GM19240 (cell line): ENCODE data around the gene DACT2.
"Not testable (repeated sequence)": the region's sequence is repeated elsewhere in the genome, so short reads cannot be mapped to it uniquely, and the experiment has no call there.

Source experiments
- DNase-seq: peaks from one replicate; pipeline ENCODE4 v3.0.0; 2011; ENCODE audit warnings: low spot score; ENCODE audit not compliant: insufficient read length

Gene DACT2

GRCh38 chr6:168302534-168302933, 17.0 kb downstream of the DACT2 start:
- no peak for DNase-seq

GRCh38 chr6:168301648-168302398, 17.8 kb downstream of the DACT2 start:
- no peak for DNase-seq

GRCh38 chr6:168300975-168301647, 18.5 kb downstream of the DACT2 start:
- DNase-seq: no peak

- no peak for DNase-seq
Observed at GRCh38 chr6:168299541-168300511, 19.8 kb downstream of the DACT2 start.

GRCh38 chr6:168297643-168298042, 21.9 kb downstream of the DACT2 start:
- DNase-seq: no peak

GRCh38 chr6:168294901-168295300, 24.7 kb downstream of the DACT2 start:
- no peak for DNase-seq

GRCh38 chr6:168293636-168294530, 25.7 kb downstream of the DACT2 start:
- DNase-seq: no peak

- DNase-seq: no peak
Observed at GRCh38 chr6:168292826-168293225, 26.8 kb downstream of the DACT2 start.

- DNase-seq: no peak
Observed at GRCh38 chr6:168291450-168291849, 28.1 kb downstream of the DACT2 start.

- DNase-seq: no peak
Observed at GRCh38 chr6:168290095-168290494, 29.5 kb downstream of the DACT2 start.

- no peak for DNase-seq
Observed at GRCh38 chr6:168289571-168289962, 30.0 kb downstream of the DACT2 start.

- DNase-seq: no peak
Observed at GRCh38 chr6:168288781-168289570, 30.6 kb downstream of the DACT2 start.

GRCh38 chr6:168287460-168287859, 32.1 kb downstream of the DACT2 start:
- DNase-seq: not testable (repeated sequence)

GRCh38 chr6:168286771-168287446, 32.7 kb downstream of the DACT2 start:
- DNase-seq: not testable (repeated sequence)

- DNase-seq: no peak
Observed at GRCh38 chr6:168286116-168286515, 33.5 kb downstream of the DACT2 start.

GRCh38 chr6:168285456-168285855, 34.1 kb downstream of the DACT2 start:
- DNase-seq: no peak

- DNase-seq: no peak
Observed at GRCh38 chr6:168284187-168284586, 35.4 kb downstream of the DACT2 start.

GRCh38 chr6:168283686-168284025, 35.9 kb downstream of the DACT2 start:
- DNase-seq: no peak

GRCh38 chr6:168282985-168283685, 36.4 kb downstream of the DACT2 start:
- DNase-seq: no peak
